GM12875 (cell line): ENCODE data around the gene FAAP100.

Source experiments
- H3K4me3 ChIP-seq: one replicate; pipeline ENCODE4 v1.5.1; 2011; ENCODE audit warnings: low read depth, low read length, control low read depth
- TF ChIP-seq, protein P1 (sequence below): IDR thresholded peaks from 2 replicates; pipeline ENCODE4 v1.5.1; 2011; ENCODE audit warnings: low read depth, mild to moderate bottlenecking, control low read depth, inconsistent platforms, low read length, moderate library complexity, borderline replicate concordance; ENCODE audit not compliant: insufficient read depth

FAAP100 gene

DNA sequence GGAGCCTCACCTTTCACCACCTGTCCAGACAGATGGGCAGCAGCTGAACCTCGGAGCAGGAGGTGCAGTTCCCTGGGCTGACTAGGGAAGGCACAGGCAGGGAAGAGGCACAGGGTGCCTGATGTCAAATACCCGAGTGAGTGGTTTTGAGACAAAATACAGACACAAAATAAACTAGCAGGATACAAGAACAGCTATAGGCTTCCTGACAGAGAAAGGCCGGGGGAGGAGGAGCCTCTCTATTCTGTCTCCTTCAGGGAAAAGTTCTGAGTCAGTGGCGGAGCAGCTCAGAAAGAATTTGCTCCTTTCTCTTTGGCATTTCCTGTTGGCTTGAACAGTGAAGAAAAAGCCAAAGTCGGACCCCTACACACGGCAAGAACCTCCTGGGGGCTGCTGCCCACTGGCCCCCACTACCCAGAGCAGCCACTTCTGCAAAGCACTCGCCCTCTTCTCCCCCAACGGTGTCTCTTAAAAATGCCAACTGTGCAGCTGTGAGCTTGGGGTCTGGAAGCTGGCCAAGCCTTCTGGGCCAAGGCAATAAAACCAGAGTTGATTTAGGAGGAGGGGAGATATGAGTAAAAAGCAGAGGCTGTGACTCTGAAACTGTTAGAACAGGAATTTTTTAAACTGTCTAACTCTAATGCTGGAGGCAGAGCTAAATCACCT lies 14.4 kb upstream of the FAAP100 start:
- no peak overlapping the region for H3K4me3 ChIP-seq
- TF ChIP-seq, protein P1, sequence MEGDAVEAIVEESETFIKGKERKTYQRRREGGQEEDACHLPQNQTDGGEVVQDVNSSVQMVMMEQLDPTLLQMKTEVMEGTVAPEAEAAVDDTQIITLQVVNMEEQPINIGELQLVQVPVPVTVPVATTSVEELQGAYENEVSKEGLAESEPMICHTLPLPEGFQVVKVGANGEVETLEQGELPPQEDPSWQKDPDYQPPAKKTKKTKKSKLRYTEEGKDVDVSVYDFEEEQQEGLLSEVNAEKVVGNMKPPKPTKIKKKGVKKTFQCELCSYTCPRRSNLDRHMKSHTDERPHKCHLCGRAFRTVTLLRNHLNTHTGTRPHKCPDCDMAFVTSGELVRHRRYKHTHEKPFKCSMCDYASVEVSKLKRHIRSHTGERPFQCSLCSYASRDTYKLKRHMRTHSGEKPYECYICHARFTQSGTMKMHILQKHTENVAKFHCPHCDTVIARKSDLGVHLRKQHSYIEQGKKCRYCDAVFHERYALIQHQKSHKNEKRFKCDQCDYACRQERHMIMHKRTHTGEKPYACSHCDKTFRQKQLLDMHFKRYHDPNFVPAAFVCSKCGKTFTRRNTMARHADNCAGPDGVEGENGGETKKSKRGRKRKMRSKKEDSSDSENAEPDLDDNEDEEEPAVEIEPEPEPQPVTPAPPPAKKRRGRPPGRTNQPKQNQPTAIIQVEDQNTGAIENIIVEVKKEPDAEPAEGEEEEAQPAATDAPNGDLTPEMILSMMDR = no peak

DNA sequence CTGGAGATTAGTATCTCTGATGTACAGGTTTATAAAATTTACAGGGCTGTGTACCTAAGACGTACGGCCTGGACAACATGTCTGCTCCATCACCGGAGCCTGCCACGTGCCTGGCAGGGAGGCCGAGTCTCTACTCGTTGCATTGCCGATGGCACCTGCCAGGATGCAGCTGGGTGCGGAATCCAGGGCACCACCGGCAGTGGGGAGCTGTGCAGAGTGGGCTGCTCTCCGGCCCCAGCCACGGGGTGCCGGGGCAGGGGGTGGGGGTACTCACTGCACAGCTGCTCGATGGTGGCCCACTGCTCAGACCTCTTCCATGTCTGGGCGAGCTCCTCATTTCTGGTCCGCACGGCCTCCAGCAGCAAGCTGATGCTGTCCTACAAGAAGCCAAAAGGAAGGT lies 13.1 kb upstream of the FAAP100 start:
- H3K4me3 ChIP-seq = no peak overlapping the region
- TF ChIP-seq, protein P1 = no peak

DNA sequence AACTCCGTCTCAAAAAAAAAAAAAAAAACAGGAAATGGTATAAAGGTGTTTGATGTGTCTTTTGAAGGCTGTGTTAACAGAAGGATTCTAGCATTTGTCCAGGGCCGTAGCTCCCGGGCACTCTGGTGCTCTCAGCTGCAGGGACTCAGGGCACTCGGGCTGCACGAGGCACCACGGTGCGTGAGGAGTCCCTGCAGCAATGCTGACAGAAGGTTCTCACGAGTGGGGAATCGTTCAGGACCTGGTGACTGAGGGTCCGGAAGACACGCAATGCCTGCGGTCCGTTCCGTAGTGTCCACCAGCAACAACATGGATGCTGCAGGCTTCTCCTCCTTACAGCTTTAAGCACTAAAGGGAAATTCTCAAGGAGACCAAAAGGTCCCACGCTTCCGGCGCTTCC lies 12.6 kb upstream of the FAAP100 start:
- H3K4me3 ChIP-seq = no peak overlapping the region
- TF ChIP-seq, protein P1 = no peak

DNA sequence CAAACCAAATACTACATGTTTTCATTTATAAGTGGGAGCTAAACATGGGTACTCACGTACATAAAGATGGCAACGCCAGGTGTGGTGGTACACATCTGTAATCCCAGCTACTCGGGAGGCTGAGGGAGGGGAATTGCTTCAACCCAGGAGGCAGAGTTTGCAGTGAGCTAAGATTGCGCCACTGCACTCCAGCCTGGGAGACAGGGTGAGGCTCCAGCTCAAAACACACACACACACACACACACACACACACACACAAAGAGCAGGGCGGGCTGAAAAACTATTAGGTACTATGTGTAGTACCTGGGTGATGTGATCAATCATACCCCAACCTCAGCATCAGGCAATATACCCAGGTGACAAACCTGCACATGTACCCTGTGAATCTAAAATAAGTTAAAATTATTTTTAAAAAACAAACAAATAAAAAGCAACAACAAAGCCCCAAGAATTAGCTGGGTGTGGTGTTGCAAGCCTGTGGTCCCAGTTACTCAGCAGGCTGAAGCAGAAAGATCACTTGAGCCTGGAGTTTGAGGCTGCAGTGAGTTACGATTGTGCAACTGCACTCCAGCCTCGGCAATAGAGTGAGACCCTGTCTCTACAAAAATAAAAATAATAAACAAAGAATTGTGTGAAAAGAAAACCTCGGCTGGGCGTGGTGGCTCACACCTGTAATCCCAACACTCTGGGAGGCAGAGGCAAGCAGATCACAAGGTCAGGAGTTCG lies 11.9 kb upstream of the FAAP100 start:
- TF ChIP-seq, protein P1 = no peak
- no peak overlapping the region for H3K4me3 ChIP-seq

DNA sequence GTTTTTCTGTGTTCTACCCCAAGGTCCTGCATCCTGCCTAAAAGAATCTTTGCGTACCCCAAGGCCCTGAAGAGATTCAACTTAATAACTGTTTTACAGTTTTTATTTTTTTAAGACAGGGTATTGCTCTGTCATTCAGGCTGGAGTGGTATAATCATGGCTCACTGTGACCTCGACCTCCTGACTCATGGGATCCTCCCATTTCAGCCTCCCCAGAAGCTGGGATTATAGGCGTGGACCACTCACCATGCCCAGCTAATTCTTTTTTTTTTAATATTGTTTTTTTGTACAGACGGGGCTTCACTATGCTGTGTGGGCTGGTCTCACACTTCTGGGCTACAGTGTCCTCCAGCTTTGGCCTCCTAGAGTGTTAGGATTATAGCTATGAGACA lies 9.3 kb upstream of the FAAP100 start:
- TF ChIP-seq, protein P1 = no peak
- no peak overlapping the region for H3K4me3 ChIP-seq

DNA sequence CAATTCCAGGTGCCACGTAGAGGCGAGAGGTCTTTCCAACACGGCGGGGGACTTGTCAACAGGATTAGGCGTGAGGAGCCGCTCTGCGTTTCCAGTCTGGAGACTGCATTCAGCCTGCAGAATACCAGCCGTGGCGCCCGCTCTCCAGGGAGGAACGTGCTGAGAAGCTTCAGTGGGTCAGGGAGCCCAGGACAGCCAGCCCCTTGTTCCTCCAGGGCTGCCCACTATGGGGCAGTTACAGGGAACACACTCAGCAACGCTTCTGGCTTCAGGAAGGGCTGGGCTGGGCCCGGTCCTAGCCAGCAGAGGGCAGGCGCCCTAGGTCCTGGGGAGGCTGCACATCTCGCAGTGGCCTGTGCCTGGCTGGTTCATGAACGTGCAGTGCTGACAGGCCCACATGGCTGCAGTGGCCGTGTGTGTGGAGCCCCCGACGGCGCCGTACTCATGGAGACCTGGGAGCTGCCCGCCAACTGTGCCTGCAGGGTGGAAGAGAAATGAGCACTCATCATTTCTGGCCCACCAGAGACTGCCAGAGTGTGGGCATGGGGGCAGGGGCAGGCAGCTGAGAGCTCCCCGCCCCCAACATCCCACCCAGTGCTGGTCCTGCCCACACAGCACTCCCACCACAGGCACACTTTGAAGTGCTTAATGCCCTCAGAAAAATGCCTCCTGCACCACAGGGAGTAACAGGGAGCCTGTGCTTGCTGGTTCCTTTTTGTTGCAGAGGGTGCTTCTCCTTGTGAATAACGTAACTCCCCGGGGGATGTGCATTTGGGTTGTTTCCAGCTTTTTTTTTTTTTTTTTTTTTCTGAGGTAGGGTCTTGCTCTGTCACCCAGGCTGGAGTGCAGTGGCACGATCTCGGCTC lies 7.0 kb upstream of the FAAP100 start:
- no peak overlapping the region for H3K4me3 ChIP-seq
- TF ChIP-seq, protein P1 = no peak

DNA sequence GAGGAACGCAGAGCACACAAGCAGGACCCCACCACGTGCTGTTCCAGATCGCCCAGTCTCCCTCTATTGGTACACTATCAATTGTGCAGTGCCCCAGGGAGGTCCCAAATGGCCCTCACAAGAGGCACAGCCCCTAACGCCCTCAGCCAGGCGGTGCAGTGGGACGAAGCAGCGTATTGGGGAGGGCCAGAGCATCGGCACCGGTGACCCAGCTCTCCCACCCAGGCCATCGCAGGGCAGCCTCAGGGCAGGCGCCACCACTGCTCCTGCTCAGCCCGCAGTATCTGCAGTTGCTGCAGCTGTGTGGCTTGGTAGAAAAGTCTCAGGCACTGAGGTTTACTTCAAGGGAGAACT lies 5.9 kb upstream of the FAAP100 start:
- no peak overlapping the region for H3K4me3 ChIP-seq
- TF ChIP-seq, protein P1 = no peak
